Gastrocnemius medialis (tissue), 4 donors: ENCODE results near the gene CNDP1. TPM values are rescaled to one million over a fixed set of nuclear protein-coding genes. Genes with fewer than 3 reads are reported as not detected.

Experiments
- ATAC-seq, 2 donors: fragments of 150-250 bp; one replicate each; pipeline ENCODE4 v1.9.1; 2016
- DNase-seq, 2 donors: peaks; one replicate each; pipeline ENCODE4 v3.0.0-alpha.2; 2019
- H3K27ac ChIP-seq, 4 donors: fragments of 200-600 bp; sonication (generic); 1 replicate in 1 of 4; 2 replicates in 3 of 4; pipeline ENCODE4 v1.5.1; 2016 to 2018; ENCODE audit warnings: mild to moderate bottlenecking in 2 of 4, moderate library complexity in 1 of 4
- H3K27me3 ChIP-seq, 3 donors: fragments of 200-600 bp; sonication (generic) in 2 of 3; 1 replicate in 1 of 3; 2 replicates in 2 of 3; pipeline versions ENCODE4 v1.5.1 to v1.6.0; 2016 to 2019; ENCODE audit warnings: mild to moderate bottlenecking in 1 of 3, moderate library complexity in 1 of 3
- H3K36me3 ChIP-seq, 2 donors: fragments of 200-600 bp; sonication (generic) in 1 of 2; one replicate each; pipeline ENCODE4 v1.5.1; 2017 to 2018
- H3K4me1 ChIP-seq, 2 donors: fragments of 200-600 bp; sonication (generic) in 1 of 2; one replicate each; pipeline ENCODE4 v1.5.1; 2016 to 2017; ENCODE audit warnings: mild to moderate bottlenecking in 2 of 2
- H3K4me3 ChIP-seq, 4 donors: fragments of 200-600 bp; sonication (generic) in 3 of 4; 1 replicate in 1 of 4; 2 replicates in 3 of 4; pipeline ENCODE4 v1.5.1; 2016 to 2019; ENCODE audit warnings: mild to moderate bottlenecking in 2 of 4
- H3K9me3 ChIP-seq, 3 donors: fragments of 200-600 bp; sonication (generic) in 2 of 3; 1 replicate in 1 of 3; 2 replicates in 2 of 3; pipeline ENCODE4 v1.5.1; 2016 to 2019
- CTCF ChIP-seq, 5 experiments: fragments of 450-650 bp in 3 of 5; fragments of 200-600 bp in 2 of 5; sonication (generic) in 2 of 5; IDR thresholded peaks in 4 of 5; conservative IDR thresholded peaks in 1 of 5; 1 replicate in 4 of 5; 2 replicates in 1 of 5; pipeline ENCODE4 v1.5.1; 2016 to 2019; ENCODE audit warnings: antibody characterized with exemption in 5 of 5, mild to moderate bottlenecking in 3 of 5, moderate library complexity in 3 of 5
- POLR2A ChIP-seq, 2 donors: fragments of 450-650 bp; IDR thresholded peaks; one replicate each; pipeline ENCODE4 v1.6.1; 2017; ENCODE audit warnings: antibody characterized with exemption in 2 of 2, mild to moderate bottlenecking in 2 of 2, moderate library complexity in 2 of 2
- in situ Hi-C, 4 donors: fragments of 200-750 bp; cut with MboI; loops; one replicate each; pipeline versions ENCODE4 v1.15.0 to v1.8.0; 2017; ENCODE audit warnings: low sequenced_read_pairs in 4 of 4
- intact Hi-C: fragments of 100-400 bp; cut with DNase I; formaldehyde crosslinking; loops from one replicate; pipeline ENCODE4 v1.15.1; 2023; ENCODE audit warnings: low total_unique reads
- total RNA-seq, 4 donors: library from RNA; depleted of rRNA; stranded (reverse); fragments of >200 nt; gene quantifications; one replicate each; pipeline versions ENCODE4 v1.1.0 to v1.2.3, GENCODE V29; 2016

CNDP1 gene
- total RNA-seq, 4 donors from 2014 or later, result not detected

GRCh38 chr18:74511823-74512222 is 22.5 kb upstream of the CNDP1 start:
- intact Hi-C loops (no loop called here), in situ Hi-C loops (no loop called here)
- Histone ChIP-seq H3K36me3 (peaks cover 0 to 89% of the 10 kb centered on the region in 2 donors), H3K4me1 (no peaks in the 10 kb centered on the region), H3K4me3 (no peak overlapping the region), H3K27me3 (no peaks in the 10 kb centered on the region), H3K9me3 (no peaks in the 10 kb centered on the region), H3K27ac (no peak overlapping the region)
- DNase-seq, result no peak
- TF ChIP-seq CTCF (IDR thresholded peaks at IDR 0.05 in 4 of 5, conservative IDR thresholded peaks at IDR 0.05 in 1 of 5), result no peak
- no peak for TF ChIP-seq POLR2A (IDR thresholded peaks at IDR 0.05)
- no peak for ATAC-seq

- TF ChIP-seq CTCF (IDR thresholded peaks at IDR 0.05 in 4 of 5, conservative IDR thresholded peaks at IDR 0.05 in 1 of 5) (no peak), POLR2A (IDR thresholded peaks at IDR 0.05) (no peak)
- Histone ChIP-seq H3K4me3 (no peak overlapping the region), H3K36me3 (peaks cover 0 to 89% of the 10 kb centered on the region in 2 donors), H3K4me1 (no peaks in the 10 kb centered on the region), H3K27me3 (no peaks in the 10 kb centered on the region), H3K27ac (no peak overlapping the region), H3K9me3 (no peaks in the 10 kb centered on the region)
- intact Hi-C loops (no loop called here), in situ Hi-C loops (no loop called here)
- ATAC-seq, result no peak
- DNase-seq, result no peak
Observed at GRCh38 chr18:74512321-74513053, 21.8 kb upstream of the CNDP1 start.

- no peak for TF ChIP-seq POLR2A (IDR thresholded peaks at IDR 0.05)
- TF ChIP-seq CTCF (IDR thresholded peaks at IDR 0.05 in 4 of 5, conservative IDR thresholded peaks at IDR 0.05 in 1 of 5), result no peak
- Histone ChIP-seq H3K9me3 (no peaks in the 10 kb centered on the region), H3K4me1 (no peaks in the 10 kb centered on the region), H3K36me3 (peaks cover 0 to 87% of the 10 kb centered on the region in 2 donors), H3K27ac (no peak overlapping the region), H3K4me3 (no peak overlapping the region), H3K27me3 (no peaks in the 10 kb centered on the region)
- intact Hi-C loops (no loop called here), in situ Hi-C loops (no loop called here)
- DNase-seq (no peak), ATAC-seq (no peak)
Observed at GRCh38 chr18:74513149-74513882, 21.0 kb upstream of the CNDP1 start.

GRCh38 chr18:74513883-74514205 is 20.5 kb upstream of the CNDP1 start:
- intact Hi-C loops (no loop called here), in situ Hi-C loops (no loop called here)
- no peaks in the 10 kb centered on the region for H3K4me1 ChIP-seq
- no peak for ATAC-seq
- H3K4me3 ChIP-seq, result no peak overlapping the region
- no peak for TF ChIP-seq POLR2A (IDR thresholded peaks at IDR 0.05)
- no peak for TF ChIP-seq CTCF (IDR thresholded peaks at IDR 0.05 in 4 of 5, conservative IDR thresholded peaks at IDR 0.05 in 1 of 5)
- peaks cover 0 to 87% of the 10 kb centered on the region in 2 donors for H3K36me3 ChIP-seq
- no peak overlapping the region for H3K27ac ChIP-seq
- no peaks in the 10 kb centered on the region for H3K27me3 ChIP-seq
- H3K9me3 ChIP-seq, result no peaks in the 10 kb centered on the region
- no peak for DNase-seq
